HG03469 (cell line): ENCODE measurements around the gene TOR1B.
"Not testable (repeated sequence)": the region's sequence is repeated elsewhere in the genome, so short reads cannot be mapped to it uniquely, and the experiment has no call there.

Source experiments
- ATAC-seq: cut with Tn5 transposase; IDR thresholded peaks from one replicate; pipeline ENCODE4 v1.9.1; 2021; ENCODE audit warnings: mild to moderate bottlenecking, moderate library complexity, moderate number of reproducible peaks; ENCODE audit not compliant: unreplicated experiment

The TOR1B gene

DNA sequence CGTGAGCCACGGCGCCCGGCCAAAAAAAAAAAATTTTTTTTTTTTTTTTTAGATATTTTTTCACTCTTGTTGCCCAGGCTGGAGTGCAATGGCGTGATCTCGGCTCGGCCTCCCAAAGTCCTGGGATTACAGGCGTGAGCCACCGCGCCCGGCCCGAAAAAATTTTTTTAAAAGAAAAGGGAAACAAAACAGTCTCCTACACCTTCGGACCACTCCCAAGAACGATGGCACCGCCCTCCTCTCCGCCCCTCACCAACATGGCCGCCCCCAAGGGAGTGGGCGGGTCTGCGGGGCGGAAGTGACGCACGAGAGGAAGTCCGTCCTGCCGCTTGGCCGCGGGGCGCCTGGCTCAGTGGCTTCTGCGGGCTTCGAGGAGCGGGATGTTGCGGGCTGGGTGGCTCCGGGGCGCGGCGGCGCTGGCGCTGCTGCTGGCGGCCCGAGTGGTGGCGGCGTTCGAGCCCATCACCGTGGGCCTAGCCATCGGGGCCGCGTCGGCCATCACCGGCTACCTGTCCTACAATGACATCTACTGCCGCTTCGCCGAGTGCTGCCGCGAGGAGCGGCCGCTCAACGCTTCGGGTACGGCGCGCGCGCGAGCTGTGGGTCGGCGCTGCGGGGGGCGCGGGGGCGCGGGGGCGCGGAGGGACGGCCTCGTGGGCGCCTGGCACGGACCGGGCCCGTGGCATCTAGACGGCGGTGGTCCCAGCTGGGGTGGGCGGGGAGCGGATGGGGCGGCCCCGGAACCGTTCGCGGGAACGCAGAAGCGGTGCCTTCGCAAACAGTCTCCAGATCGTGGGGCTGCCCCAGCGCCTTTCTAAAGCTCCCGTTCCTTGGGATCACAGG lies at the start of gene TOR1B:
Gene TOR1B, plus strand, starts transcription at position 352 of the 843 bp plus-strand sequence. Its CDS starts 29 bp downstream, at position 381.
- ATAC-seq = peak; percentile 71

DNA sequence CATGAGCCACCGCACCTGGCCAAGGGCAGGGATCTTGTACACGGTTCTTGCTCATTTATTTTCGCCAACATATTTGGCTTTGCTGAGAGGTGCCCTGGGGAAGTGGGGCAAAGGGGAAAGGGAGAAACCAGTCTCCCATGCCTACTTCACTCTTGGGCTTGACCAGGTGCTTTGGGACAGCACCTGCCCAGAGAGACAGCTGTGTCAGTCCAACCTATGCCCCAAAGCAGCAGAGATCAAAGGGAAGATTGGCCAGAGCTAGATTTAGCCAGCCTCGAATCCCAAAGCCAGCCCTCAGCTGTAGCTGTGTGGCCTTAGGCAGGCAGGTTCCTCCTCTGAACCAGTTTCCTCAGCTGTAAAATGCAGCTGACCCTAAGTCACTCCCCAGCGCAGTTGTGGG lies 47.8 kb upstream of the TOR1B start:
- no peak for ATAC-seq

DNA sequence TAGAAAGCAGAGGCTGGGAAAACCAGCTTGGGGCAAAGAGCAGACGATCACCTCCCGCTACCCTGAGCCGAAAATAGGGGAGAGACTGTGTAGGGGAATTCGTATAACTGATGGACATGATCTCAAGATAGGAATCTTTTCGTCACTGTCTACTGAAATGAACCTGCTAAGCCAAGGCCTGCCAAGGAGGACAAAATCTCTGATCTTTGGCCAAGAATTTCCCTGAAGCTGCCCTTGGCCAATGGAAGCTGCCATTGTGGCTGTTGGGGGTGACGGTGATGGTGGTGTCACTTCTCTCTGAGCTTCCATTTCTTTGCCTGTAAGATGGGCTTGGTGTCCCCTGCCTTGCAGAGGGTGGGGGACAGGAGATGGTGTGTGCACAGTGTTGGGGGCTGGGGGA lies 46.8 kb upstream of the TOR1B start:
- ATAC-seq = no peak

- ATAC-seq = no peak
Measured at GRCh38 chr9:129757045-129757444, 45.9 kb upstream of the TOR1B start.

DNA sequence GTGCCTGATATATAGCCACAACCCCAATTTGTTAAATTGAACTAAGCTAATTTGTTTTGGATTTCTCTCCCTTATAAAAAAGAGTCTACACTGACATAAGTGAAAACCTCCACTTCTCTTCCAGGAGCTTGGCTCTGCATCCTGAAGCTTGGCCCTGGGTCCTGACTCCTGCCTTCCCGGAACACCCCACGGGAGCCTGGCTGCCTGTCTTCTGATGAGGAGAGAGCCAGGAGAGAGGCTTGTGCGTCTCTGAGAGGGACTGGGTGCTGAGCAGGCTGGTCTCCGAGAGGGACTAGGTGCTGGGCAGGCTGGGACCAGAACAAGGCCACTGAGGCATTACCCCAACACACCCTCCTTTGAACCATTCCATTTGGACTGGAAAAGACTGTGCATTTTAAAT lies 43.7 kb upstream of the TOR1B start:
- ATAC-seq = no peak

- ATAC-seq = no peak
Measured at GRCh38 chr9:129759804-129760502, 43.0 kb upstream of the TOR1B start.

- ATAC-seq = not testable (repeated sequence)
Measured at GRCh38 chr9:129760784-129761183, 42.2 kb upstream of the TOR1B start.

- no peak for ATAC-seq
Measured at GRCh38 chr9:129761293-129761900, 41.6 kb upstream of the TOR1B start.

GRCh38 chr9:129761901-129762369 lies 41.0 kb upstream of the TOR1B start:
- ATAC-seq = no peak

GRCh38 chr9:129762370-129762984 lies 40.5 kb upstream of the TOR1B start:
- not testable (repeated sequence) for ATAC-seq

- ATAC-seq = no peak
Measured at GRCh38 chr9:129762985-129763926, 39.7 kb upstream of the TOR1B start.

DNA sequence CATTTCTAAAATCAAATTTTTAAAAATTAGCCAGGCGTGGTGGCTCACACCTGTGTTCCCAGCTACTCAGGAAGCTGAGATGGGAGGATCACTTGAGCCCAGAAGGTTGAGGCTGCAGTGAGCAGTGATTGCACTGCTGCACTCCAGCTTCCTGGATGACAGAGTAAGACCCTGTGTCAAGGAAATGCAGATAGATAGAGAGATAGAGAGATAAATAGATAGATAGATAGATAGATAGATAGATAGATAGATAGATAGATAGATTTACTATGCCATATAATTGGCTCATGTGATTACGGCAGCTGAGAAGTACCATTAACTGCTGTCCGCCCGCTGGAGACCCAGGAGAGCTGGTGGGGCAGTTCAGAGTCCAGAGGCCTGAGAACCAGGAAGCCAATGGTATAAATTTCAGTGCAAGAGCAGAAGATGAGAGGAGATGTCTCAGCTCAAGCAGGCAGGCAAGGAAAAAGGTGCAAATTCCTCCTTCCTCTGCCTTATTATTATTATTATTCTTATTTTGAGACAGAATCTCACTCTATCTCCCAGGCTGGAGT lies 37.1 kb upstream of the TOR1B start:
- ATAC-seq = no peak

DNA sequence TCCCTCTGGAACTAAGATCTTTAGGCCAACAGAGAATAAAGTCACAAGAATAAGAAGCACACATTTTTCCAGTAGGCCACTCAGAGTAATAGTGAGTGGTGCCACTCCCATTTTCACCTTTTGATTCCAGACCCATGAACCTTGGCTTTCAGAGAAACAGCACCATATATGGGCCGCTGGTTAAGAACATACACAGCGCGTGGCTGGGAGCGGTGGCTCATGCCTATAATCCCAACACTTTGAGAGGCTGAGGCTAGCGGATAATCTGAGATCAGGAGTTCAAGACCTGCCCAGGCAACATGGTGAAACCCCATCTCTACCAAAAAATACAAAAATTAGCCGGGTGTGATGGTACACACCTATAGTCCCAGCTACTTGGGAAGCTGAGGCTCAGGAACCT lies 34.5 kb upstream of the TOR1B start:
- no peak for ATAC-seq

GRCh38 chr9:129769669-129770068 lies 33.3 kb upstream of the TOR1B start:
- no peak for ATAC-seq

- no peak for ATAC-seq
Measured at GRCh38 chr9:129770741-129771140, 32.2 kb upstream of the TOR1B start.

- no peak for ATAC-seq
Measured at GRCh38 chr9:129773262-129774048, 29.5 kb upstream of the TOR1B start.

GRCh38 chr9:129774791-129775447 lies 28.1 kb upstream of the TOR1B start:
- ATAC-seq = no peak

DNA sequence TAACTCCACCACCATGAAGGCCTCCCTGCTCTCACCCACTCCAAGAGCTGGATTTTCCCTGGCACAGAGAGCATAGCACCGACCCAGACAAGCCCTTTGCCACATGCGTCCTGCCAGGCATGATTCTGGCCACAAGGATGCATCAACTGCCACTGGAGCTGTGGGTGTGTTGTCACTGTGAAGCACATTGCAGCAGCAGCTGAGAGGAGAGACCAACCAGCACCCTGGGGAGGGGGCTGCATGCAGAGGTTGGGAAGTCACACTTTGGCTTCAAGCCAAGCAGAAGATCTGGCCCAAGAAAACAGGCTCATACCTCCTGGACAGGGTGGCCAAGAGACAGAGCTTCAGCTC lies 27.6 kb upstream of the TOR1B start:
- no peak for ATAC-seq

DNA sequence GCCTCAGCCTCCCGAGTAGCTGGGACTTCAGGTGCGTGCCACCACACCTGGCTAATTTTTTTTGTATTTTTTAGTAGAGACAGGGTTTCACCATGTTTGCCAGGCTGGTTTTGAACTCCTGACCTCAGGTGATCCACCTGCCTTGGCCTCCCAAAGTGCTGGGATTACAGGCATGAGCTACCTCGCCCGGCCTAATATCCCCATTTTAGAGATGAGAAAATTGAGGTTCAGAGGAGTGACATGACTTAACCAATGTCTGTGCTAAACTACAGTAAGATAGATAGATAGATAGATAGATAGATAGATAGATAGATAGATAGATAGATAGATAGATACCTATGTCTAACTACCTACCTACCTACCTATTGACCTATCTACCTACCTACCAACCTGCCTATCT lies 26.9 kb upstream of the TOR1B start:
- ATAC-seq = not testable (repeated sequence)
